Measurements from ENCODE around the gene SMAD2.

The SMAD2 gene

DNA sequence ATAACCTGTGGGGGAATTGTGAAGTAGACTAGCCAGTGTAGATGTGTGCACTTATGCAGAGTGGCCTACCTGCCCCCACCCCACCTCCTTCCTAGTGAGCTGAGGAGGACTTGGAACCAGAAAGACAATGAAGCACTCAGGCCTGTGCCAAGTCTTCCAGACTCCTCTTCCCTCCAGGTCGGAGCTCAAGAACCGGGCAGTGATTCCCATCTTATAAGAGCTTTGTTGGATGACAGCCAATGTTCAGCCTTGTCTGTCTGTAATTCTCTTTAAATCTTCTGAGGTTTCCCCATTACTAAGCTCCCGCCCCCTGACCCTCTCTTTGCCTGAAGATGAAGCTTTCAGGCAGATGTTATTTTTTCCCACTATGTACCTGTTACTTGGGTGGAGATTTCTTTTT lies 121.0 kb downstream of the SMAD2 start:
- Histone ChIP-seq H3K9me3 (replicated peaks; ENCODE audit: insufficient read depth, low read length) (no peaks in the 10 kb centered on the region), H3K27me3 (replicated peaks; ENCODE audit: insufficient read depth, low read length) (no peaks in the 10 kb centered on the region), H3K9me2 (replicated peaks; ENCODE audit: insufficient read depth, low read length) (no peaks in the 10 kb centered on the region), H3K36me3 (replicated peaks; ENCODE audit: insufficient read depth, low read length) (no peaks in the 10 kb centered on the region), H3K27ac (ENCODE audit: low read length) (no peak overlapping the region), H3K9ac (ENCODE audit: low read length) (no peak overlapping the region), H3K4me3 (ENCODE audit: low read length) (no peak overlapping the region), H2AFZ (ENCODE audit: low read length) (no peak overlapping the region), H3K4me1 (ENCODE audit: low read length) (no peaks in the 10 kb centered on the region), H3K79me2 (ENCODE audit: low read length) (no peaks in the 10 kb centered on the region), H3F3A (ENCODE audit: insufficient read depth, low read length) (no peaks in the 10 kb centered on the region), H4K20me1 (ENCODE audit: insufficient read depth, low read length) (no peaks in the 10 kb centered on the region), H3K4me2 (ENCODE audit: low read depth, low read length) (no peak overlapping the region)
- no peak for DNase-seq
- no peak for TF ChIP-seq EZH2phosphoT487 (IDR thresholded peaks at IDR 0.05; ENCODE audit: low read length)
- TF ChIP-seq EZH2 (optimal IDR thresholded peaks at IDR 0.05; ENCODE audit: low read depth, low read length) = no peak
- TF ChIP-seq, protein P1, sequence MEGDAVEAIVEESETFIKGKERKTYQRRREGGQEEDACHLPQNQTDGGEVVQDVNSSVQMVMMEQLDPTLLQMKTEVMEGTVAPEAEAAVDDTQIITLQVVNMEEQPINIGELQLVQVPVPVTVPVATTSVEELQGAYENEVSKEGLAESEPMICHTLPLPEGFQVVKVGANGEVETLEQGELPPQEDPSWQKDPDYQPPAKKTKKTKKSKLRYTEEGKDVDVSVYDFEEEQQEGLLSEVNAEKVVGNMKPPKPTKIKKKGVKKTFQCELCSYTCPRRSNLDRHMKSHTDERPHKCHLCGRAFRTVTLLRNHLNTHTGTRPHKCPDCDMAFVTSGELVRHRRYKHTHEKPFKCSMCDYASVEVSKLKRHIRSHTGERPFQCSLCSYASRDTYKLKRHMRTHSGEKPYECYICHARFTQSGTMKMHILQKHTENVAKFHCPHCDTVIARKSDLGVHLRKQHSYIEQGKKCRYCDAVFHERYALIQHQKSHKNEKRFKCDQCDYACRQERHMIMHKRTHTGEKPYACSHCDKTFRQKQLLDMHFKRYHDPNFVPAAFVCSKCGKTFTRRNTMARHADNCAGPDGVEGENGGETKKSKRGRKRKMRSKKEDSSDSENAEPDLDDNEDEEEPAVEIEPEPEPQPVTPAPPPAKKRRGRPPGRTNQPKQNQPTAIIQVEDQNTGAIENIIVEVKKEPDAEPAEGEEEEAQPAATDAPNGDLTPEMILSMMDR (IDR thresholded peaks at IDR 0.05; ENCODE audit: low read length) = no peak

DNA sequence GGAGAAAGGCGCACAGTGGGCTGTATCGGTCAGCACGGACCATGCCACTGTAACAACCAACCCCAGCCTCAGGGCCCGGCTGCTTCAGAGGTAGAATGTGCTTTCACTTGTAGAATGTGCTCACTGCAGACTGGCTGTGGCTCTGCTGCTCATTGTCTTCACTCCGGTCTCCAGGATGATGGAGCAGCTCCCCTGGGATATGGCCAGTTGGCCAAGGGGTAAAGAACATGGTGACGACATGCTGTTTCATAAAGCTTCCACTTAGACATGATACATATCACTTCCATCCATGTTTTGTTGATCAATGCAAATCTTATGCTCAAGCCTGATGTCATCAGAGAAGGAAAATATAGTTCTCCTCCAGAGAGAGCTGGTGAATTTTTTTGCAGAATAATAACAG lies 127.7 kb downstream of the SMAD2 start:
- Histone ChIP-seq H4K20me1 (ENCODE audit: insufficient read depth, low read length) (no peaks in the 10 kb centered on the region), H3F3A (ENCODE audit: insufficient read depth, low read length) (no peaks in the 10 kb centered on the region), H2AFZ (ENCODE audit: low read length) (no peak overlapping the region), H3K9ac (ENCODE audit: low read length) (no peak overlapping the region), H3K9me2 (replicated peaks; ENCODE audit: insufficient read depth, low read length) (no peaks in the 10 kb centered on the region), H3K4me2 (ENCODE audit: low read depth, low read length) (no peak overlapping the region), H3K27me3 (replicated peaks; ENCODE audit: insufficient read depth, low read length) (no peaks in the 10 kb centered on the region), H3K27ac (ENCODE audit: low read length) (no peak overlapping the region), H3K79me2 (ENCODE audit: low read length) (no peaks in the 10 kb centered on the region), H3K9me3 (replicated peaks; ENCODE audit: insufficient read depth, low read length) (no peaks in the 10 kb centered on the region), H3K36me3 (replicated peaks; ENCODE audit: insufficient read depth, low read length) (no peaks in the 10 kb centered on the region), H3K4me3 (ENCODE audit: low read length) (no peak overlapping the region), H3K4me1 (ENCODE audit: low read length) (no peaks in the 10 kb centered on the region)
- DNase-seq = no peak
- TF ChIP-seq EZH2phosphoT487 (IDR thresholded peaks at IDR 0.05; ENCODE audit: low read length) (no peak), EZH2 (optimal IDR thresholded peaks at IDR 0.05; ENCODE audit: low read depth, low read length) (no peak)
- TF ChIP-seq, protein P1 (IDR thresholded peaks at IDR 0.05; ENCODE audit: low read length) = no peak

DNA sequence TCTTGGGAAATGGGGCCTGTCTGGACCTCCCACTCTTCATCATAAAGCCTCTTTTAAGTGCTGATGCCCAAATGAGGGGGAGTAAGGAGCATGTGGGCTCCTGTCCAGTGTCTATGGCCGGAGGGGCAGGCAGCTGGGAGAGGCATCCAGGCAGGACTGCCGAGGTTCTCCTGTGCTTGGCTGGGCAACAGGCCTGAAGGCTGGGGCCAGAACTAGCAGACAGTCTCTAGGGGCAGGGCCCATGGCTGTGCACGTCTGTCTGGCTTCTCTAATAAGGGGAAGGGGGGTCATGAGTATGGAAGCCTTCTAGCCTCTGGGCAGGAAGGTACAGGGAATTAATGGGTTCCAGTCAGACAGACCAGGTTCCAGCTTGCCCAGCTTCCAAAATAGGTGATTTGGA lies 128.6 kb downstream of the SMAD2 start:
- H3K27ac ChIP-seq (ENCODE audit: low read length) = no peak overlapping the region
- H3K27me3 ChIP-seq (replicated peaks; ENCODE audit: insufficient read depth, low read length) = no peaks in the 10 kb centered on the region
- DNase-seq = no peak
- H3K36me3 ChIP-seq (replicated peaks; ENCODE audit: insufficient read depth, low read length) = no peaks in the 10 kb centered on the region
- no peaks in the 10 kb centered on the region for H3K9me3 ChIP-seq (replicated peaks; ENCODE audit: insufficient read depth, low read length)
- H3K4me1 ChIP-seq (ENCODE audit: low read length) = no peaks in the 10 kb centered on the region
- TF ChIP-seq EZH2phosphoT487 (IDR thresholded peaks at IDR 0.05; ENCODE audit: low read length) (no peak), EZH2 (optimal IDR thresholded peaks at IDR 0.05; ENCODE audit: low read depth, low read length) (no peak)
- TF ChIP-seq, protein P1 (IDR thresholded peaks at IDR 0.05; ENCODE audit: low read length) = no peak
- H3F3A ChIP-seq (ENCODE audit: insufficient read depth, low read length) = no peaks in the 10 kb centered on the region
- no peaks in the 10 kb centered on the region for H3K9me2 ChIP-seq (replicated peaks; ENCODE audit: insufficient read depth, low read length)
- H3K9ac ChIP-seq (ENCODE audit: low read length) = no peak overlapping the region
- H2AFZ ChIP-seq (ENCODE audit: low read length) = no peak overlapping the region
- no peak overlapping the region for H3K4me3 ChIP-seq (ENCODE audit: low read length)
- no peaks in the 10 kb centered on the region for H3K79me2 ChIP-seq (ENCODE audit: low read length)
- H4K20me1 ChIP-seq (ENCODE audit: insufficient read depth, low read length) = no peaks in the 10 kb centered on the region
- H3K4me2 ChIP-seq (ENCODE audit: low read depth, low read length) = no peak overlapping the region
